ENCODE data around the gene P4HTM.

The P4HTM gene

DNA sequence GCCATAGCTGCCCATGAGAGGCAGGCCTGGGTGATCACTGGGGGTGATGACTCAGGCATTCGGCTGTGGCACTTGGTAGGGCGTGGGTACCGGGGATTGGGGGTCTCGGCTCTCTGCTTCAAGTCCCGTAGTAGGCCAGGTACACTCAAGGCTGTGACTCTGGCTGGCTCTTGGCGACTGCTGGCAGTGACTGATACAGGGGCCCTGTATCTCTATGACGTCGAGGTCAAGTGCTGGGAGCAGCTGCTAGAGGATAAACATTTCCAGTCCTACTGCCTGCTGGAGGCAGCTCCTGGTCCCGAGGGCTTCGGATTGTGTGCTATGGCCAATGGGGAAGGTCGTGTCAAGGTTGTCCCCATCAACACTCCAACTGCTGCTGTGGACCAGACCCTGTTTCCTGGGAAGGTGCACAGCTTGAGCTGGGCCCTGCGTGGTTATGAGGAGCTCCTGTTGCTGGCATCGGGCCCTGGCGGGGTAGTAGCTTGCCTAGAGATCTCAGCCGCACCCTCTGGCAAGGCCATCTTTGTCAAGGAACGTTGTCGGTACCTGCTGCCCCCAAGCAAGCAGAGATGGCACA, 22.5 kb downstream of the P4HTM start:
- no peak for DNase-seq

DNA sequence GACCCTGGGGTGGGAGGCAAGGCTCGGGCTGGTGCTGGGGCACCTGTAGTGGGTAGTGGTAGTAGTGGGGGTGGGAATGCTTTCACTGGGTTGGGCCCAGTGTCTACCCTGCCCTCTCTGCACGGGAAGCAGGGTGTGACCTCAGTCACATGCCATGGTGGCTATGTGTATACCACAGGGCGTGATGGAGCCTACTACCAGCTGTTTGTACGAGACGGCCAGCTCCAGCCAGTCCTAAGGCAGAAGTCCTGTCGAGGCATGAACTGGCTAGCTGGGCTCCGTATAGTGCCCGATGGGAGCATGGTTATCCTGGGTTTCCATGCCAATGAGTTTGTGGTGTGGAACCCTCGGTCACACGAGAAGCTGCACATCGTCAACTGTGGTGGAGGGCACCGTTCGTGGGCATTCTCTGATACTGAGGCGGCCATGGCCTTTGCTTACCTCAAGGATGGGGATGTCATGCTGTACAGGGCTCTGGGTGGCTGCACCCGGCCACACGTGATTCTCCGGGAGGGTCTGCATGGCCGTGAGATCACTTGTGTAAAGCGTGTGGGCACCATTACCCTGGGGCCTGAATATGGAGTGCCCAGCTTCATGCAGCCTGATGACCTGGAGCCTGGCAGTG, 23.2 kb downstream of the P4HTM start:
- no peak for DNase-seq

DNA sequence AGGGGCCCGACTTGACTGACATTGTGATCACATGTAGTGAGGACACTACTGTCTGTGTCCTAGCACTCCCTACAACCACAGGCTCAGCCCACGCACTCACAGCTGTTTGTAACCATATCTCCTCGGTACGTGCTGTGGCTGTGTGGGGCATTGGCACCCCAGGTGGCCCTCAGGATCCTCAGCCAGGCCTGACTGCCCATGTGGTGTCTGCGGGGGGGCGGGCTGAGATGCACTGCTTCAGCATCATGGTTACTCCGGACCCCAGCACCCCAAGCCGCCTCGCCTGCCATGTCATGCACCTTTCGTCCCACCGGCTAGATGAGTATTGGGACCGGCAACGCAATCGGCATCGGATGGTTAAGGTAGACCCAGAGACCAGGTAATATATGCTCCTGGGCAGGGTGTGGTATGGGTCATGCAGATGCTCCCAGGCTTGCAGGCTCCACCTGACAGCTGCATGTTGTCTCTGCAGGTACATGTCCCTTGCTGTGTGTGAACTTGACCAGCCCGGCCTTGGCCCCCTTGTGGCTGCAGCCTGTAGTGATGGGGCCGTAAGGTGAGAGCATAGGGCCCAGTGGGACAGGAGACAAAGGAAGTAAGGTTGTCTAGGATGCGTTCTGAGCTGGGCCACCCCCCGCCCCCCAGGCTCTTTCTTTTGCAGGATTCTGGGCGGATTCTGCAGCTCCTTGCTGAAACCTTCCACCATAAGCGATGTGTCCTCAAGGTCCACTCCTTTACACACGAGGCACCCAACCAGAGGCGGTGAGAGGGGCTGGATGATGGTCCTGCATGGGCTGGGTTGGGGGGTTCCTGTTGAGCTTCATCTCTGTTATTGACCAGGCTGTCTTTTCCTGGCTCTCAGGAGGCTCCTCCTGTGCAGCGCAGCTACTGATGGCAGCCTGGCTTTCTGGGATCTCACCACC, 24.0 kb downstream of the P4HTM start:
- DNase-seq = no peak

DNA sequence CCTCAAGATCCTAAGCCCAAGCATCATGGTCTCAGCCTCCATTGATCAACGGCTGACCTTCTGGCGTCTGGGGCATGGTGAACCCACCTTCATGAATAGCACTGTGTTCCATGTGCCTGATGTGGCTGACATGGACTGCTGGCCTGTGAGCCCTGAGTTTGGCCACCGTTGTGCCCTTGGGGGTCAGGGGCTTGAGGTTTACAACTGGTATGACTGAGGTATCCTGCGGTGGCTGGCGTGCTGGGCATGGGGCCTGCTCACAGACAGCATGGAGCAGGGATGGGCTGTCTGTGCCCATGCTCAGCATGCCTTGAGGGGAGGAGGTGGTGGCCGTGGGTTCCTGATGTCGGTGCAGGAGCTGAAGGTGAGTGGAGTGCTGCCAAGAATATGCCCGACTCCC, 25.0 kb downstream of the P4HTM start:
- DNase-seq = no peak

DNA sequence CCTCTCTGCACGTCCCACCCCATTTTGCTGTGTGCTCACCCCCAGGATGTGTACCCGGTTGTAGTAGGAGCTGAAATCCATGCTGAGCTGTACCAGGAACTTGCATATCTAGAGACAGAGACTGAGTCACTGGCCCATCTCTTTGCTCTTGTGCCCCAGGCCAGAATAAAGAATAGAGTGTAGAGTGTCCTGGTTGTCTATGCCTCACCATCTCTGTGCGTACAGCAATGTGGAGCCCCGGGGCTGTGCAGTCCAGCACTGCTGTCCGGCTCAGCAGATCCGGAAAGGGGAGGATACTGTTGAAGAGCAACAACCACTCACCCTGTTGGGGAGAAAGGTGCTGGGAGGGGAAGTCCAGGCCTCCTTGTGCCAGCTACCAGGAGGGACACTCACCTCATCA, 25.7 kb downstream of the P4HTM start:
- DNase-seq = no peak

DNA sequence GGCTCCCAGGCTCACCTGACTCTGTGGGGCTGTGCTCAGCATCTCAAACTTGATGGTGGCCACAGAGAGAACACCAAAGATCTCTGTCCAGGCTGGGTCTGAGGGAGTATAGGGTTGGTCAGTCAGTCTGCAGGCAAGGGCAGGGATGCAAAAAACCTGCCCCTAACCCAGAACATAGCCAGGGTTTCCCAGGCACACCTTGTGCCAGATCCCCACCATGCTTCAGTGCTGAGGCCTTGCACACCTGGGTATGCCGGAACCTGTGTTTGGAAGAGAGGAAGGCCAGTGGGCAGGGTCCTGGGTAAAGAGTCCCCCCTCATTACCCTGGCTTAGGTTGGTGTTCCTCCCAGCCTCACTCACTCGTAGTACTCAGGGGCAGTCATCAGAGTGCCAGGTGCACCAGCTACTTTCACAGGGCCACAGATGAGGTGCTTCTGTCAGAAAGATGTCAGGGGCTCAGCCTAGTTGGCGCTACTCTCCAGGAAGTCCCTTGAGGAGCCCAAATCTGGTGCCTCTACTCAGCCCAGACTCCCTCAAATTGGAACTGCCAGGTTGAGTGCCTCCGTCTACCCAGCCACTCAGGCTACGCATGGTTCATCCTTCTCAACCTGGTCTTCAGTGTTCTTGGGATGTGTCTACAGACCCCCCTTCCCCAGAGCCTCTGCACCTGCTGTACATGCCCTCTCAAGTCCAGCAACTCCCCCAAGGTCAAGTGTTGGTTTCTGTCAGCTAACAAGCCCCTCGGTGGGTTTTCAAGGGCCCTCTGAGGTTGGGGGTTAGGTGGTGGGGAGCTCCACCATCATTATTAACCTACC, 26.6 kb downstream of the P4HTM start:
- DNase-seq = no peak

DNA sequence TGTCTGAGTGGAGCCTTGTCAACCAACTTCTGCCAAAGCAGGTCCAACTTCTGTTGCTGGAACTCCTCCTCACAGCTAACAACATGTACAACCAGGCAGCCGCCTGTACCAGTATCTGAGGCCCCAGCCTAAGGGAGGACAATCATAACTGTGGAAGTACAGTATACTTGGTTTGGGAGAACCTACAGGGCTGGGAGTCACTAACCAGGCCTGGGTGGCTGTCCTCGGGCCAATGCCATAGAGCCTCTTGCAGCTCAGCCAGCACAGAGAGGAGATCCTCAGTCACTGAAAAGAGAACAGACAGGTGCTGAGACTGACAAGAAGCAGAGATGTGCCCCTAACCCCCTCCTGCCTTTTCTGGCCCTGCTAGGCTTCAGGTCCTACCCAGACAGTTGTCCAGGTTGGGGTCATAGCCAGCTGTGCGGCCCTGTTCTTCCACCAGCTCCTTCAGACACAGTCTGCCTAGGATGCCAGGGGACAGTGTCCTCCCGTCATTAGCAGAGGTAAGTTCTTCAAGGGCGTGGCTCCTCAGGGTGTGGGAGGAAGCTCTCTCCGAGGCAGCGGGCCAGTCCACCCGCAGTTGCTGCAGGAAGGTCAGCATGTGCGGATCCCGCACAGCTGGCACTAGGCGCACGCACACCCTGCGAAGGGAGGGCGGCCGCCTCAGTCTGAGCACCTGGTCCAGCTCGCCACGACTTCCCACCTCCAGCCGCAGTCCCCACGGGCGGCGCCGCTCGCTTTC, 27.4 kb downstream of the P4HTM start:
- DNase-seq = no peak

DNA sequence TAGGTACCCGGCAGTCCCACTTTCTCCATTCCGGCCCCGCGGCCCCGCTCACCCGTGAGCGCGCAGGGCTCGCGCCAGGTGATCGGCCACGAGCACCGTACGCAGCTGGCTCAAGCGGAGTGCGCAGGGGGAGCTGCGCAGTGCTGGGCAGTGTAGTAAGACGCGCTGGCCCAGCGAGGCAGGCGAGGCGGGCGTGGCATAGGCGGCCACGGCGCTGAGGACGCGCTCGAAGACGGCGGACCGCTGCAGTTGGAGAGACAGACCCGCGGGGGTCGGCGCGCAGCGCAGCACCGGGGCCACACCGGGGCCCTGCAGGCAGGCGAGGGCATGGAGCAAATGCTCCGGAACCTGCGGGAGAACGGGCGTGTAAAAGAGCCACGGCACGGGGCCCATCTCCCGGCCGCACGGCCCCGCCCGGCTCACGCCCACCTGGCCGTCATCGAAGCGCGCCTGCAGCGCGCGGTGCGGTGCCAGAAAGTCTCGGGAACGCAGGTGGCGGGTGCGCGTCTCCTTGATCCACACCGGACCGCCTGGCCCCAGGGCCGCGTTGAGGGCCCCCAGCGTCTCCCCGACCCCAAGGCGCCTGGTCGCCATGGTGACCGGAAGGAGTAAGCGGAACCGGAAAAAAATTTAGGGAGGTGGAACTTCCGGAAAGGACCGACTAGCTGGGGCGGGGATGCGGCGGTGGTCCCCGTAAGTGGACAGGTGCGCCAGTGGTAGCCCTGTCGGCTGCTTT, 28.1 kb downstream of the P4HTM start, which contains the start of gene DALRD3:
TSS of gene DALRD3 (minus strand) at position 610 of the 736 bp plus-strand sequence. CDS start at position 594, 16 bp downstream.
- DNase-seq = no peak

DNA sequence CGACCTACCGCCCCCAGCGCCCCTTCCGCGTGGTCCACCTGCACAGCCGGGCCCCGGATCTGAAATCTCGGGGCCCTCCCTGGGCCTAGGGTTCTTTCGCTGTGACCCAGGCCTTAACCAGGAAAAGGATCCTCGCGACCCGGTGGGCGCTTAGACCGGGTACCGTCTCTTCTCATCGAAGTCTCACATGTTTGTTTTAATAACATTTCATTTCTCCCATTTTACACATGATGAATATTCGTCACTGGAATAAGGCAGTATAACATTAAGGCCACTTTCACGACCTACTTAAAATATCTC, 28.6 kb downstream of the P4HTM start:
- DNase-seq = no peak

DNA sequence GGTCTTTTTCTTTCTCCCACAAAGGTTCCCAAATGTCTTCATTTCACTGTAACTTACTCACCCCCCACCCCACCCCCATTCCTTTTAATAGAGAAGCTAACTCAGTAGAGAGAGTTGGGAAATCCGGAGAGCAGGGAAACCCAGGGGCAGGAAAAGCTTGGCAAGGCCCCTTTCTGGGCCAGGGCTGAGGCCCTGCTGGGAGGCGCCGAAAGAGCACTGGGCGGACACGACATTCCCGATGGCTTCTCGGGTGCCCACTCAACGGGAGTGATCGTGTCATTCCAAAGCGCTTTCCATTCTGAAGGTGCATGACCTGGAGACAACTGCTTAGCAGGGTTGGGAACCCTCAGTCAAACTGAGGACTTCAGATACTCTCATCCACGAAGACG, 29.9 kb downstream of the P4HTM start:
- no peak for DNase-seq

DNA sequence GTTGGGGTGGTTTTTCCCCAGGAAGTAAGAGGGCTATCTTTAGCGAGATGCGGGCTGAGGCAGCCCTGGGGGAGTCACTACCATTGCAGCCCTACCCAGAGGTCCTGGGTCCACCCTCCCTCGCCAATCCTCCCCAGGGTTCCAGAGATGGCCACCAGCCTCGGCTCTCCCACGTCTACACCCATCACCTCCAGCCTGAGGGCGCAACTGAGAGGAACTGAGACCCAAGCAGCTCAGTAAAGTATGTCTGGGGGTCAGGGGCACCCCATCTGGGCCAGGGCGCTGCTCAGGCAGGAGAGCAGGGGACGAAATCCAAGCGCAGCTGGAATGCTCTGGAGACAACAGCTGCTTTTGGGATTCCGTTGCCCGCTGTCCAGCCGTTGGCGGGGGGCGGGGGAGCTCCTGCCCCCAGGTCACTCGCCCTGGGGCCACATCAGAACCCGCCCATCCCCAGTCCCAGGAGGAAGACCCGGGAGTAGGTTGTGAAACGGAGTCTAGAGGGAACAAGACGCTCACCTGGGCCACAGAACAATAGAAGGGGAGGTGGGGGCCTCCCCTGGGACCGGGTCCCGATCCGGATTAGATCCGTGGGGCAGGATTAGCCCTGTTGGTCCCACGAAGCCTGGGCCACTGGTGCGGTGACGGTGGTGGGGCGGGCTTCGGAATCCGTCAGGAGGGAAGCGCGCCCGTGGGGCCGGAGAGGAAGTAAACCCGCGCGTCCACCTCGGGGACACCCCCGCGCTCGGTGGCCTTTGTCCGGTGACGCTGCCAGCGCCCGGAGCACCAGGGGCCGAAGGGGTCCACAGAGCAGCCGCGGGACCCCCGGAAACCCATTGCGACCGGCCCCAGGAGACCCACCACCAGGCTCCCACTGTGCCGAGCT, 30.5 kb downstream of the P4HTM start:
- DNase-seq = no peak

DNA sequence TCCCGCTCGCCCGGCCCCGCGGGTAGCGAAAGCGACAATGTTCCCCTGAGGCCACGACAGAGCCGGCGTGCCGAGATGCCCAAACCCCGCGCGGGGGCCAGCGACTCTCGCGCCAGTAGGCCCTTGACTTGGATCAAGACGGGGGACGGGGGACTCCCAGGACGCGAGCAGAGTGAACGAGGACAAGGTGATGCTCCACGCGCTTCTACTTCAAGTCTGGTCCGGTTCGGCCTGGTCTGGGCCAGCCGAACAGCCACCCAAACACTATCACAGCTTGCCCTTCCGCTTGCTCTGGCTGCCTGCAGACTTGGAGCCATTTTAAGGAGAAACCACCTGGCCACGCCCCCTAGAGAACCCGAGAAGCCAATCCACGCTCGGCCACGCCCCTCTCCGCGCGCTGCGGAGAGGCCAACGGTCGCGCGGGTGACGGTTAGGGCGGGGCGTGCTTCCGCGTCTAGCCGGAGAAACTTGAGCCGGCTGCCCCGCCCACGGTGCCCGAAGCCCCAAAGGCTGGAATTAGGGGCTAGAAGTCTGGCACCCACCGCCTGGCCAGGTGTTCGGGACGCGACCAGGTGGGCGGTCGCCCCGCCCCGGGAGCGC, 31.3 kb downstream of the P4HTM start:
- peak; percentile 90 for DNase-seq

DNA sequence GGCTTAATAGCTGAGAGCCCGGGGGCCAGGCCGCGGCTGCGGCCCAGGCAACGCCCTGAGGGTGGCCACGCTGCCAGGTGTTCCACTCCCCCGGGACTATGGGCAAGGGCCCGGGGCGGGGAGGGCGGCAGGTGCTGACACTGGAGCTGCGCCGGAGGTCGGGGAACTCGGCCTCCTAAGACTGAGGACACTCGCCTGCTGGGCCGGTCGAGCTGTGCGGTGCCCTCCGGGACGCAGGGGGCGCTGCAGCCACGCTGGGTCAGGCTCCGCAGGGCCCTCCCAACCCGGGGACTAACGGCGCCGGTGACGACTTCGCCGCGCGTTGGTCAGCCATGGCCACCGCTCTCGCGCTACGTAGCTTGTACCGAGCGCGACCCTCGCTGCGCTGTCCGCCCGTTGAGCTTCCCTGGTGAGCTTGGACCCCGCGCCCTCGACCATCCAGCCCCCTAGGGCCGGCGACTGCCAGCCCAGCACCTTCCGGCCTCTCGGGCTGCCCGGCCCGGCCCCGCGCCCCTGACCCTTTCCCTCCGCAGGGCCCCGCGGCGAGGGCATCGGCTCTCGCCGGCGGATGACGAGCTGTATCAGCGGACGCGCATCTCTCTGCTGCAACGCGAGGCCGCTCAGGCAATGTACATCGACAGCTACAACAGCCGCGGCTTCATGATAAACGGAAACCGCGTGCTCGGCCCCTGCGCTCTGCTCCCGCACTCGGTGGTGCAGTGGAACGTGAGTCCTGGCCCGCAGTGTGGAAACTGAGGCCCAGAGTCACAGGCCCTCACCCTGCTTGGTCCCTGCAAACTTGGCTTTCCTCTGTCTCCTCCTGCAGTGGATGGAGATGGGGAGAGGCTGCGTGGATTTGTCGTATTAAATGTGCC, 32.0 kb downstream of the P4HTM start, which contains the start of gene NDUFAF3:
TSS of gene NDUFAF3 (plus strand) at position 309 of the 875 bp plus-strand sequence. CDS start at position 333, 24 bp downstream.
- DNase-seq = peak; percentile 66

DNA sequence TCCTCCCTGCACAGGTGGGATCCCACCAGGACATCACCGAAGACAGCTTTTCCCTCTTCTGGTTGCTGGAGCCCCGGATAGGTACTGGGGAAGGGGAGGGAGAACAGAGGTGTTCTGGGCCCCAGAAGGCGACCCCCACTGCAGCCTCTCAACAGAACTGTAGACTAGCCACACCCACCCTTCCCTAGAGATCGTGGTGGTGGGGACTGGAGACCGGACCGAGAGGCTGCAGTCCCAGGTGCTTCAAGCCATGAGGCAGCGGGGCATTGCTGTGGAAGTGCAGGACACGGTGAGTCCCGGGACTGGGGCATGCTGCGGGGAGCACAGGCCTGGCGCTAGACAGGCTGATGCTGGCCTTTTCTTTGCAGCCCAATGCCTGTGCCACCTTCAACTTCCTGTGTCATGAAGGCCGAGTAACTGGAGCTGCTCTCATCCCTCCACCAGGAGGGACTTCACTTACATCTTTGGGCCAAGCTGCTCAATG, 32.7 kb downstream of the P4HTM start:
- no peak for DNase-seq

DNA sequence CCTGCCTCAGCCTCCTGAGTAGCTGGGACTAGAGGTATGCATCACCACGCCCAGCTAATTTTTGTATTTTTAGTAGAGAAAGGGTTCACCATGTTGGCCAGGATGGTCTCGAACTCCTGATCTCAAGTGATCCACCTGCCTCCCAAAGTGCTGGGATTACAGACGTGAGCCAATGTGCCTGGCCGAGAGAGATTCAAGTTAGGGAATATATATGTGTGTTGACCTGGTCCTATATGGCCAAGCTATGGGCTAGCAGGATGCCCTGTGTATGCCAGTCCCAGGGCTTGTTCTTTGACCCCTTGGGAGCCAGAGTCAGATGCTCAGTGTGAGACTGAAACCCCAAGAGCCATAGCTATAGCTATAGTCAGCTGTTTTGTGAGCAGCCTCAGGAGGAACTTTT, 33.7 kb downstream of the P4HTM start:
- no peak for DNase-seq

DNA sequence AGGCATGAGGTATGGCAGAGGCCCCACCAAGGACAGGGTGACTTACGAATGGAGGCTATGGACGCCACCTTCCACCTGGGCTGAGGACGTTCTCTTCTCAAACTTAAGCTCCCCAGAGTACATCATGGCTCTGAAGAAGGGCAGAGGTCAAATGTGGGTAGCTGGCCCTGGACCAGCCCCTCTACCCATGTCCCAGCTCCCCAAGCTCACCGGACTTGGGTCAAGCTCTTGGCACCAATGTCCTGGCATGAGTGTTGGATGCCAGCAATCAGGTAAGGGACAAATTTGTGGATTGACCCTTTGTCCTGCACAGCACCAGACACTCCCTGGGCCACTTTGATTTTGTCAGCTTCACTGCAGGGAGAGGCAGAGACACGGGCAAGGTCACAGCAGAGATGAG, 34.4 kb downstream of the P4HTM start:
- no peak for DNase-seq

DNA sequence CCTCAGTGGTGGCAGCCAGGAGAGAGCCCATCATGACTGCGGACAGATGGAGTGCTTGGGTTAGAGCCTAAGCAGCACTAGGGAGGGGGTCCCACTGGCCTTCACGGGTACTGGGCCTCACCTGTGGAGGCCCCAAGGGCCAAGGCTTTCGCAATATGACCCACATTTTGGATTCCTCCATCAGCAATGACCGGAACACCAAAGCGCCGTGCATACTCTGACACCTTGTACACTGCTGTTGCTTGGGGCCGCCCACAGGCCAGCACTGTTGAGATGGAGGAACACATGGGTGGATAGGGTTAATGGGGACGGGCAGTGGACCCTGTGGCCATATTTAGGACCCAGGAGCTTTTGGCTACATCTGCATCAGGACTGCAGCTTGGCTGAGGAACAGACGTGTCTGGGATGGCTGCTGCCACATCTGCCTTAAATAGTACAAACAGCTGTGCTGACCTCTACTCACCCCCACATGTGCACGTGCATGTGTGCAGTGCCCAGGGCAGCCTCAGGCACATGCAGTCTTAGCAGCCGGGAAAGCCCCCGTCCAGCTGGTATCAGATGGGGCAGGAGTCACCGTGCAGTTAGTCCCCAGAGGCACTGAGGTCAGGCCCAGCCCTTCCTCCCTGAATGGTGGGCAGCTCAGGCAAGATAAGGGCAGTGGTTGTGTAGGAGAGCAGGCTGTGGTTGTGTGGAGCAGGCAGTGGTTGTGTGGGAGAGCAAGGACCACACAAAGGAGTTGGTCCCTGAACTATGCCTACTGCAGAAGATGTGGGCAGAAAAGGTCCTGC, 35.2 kb downstream of the P4HTM start:
- no peak for DNase-seq

Data from NCI-H2029 treated with DMSO at 0.1 percent for 48 hours (cell line).